Psoas muscle (tissue), 8 donors: ENCODE results near the gene NSUN2. TPM values are rescaled to one million over a fixed set of nuclear protein-coding genes. Genes with fewer than 3 reads are reported as not detected.
A peak's percentile ranks its signal among the peaks of the same experiment; 100 is the strongest.

Experiments used
- ATAC-seq, 4 donors: fragments of 200-7000 bp; cut with Tn5 transposase; one replicate each; pipeline ENCODE4 v1.9.1; 2020; ENCODE audit warnings: moderate library complexity in 3 of 4, mild to moderate bottlenecking in 2 of 4
- DNase-seq, 2 donors: peaks; one replicate each; pipeline ENCODE4 v3.0.0-alpha.2; 2020
- H3K27ac ChIP-seq: fragments of 200-600 bp; one replicate; pipeline ENCODE4 v1.8.0; 2022
- H3K27me3 ChIP-seq, 3 donors: fragments of 200-600 bp in 1 of 3; one replicate each; pipeline versions ENCODE4 v1.6.1 to v1.8.0; 2013 to 2022; ENCODE audit warnings: low read length in 2 of 3, mild to moderate bottlenecking in 2 of 3, moderate library complexity in 1 of 3; ENCODE audit not compliant: insufficient read depth in 3 of 3
- H3K36me3 ChIP-seq, 2 donors: fragments of 200-600 bp in 1 of 2; one replicate each; pipeline versions ENCODE4 v1.6.1 to v1.8.0; 2013 to 2022; ENCODE audit warnings: low read depth in 1 of 2, mild to moderate bottlenecking in 1 of 2, moderate library complexity in 1 of 2; ENCODE audit not compliant: insufficient read depth in 1 of 2
- H3K4me1 ChIP-seq: fragments of 200-600 bp; one replicate; pipeline ENCODE4 v1.8.0; 2022
- H3K4me3 ChIP-seq: fragments of 200-600 bp; one replicate; pipeline ENCODE4 v1.8.0; 2022; ENCODE audit warnings: mild to moderate bottlenecking
- H3K9me3 ChIP-seq: fragments of 200-600 bp; one replicate; pipeline ENCODE4 v1.8.0; 2022
- CTCF ChIP-seq: fragments of 200-600 bp; IDR thresholded peaks from one replicate; pipeline ENCODE4 v1.8.0; 2022; ENCODE audit warnings: antibody characterized with exemption
- WGBS, 3 donors: extraction: QIAGEN DNeasy Blood & Tissue Kit; methylation state at CpG; one replicate each; pipeline versions ENCODE4 v1.1.6 to v1.1.7; 2013; 5-methylcytosine and 5-hydroxymethylcytosine counted together
- intact Hi-C, 2 donors: fragments of 100-400 bp; cut with DNase I; formaldehyde crosslinking; loops; one replicate each; pipeline versions ENCODE4 v1.11.0 to v1.14.2; 2022
- polyA plus RNA-seq, 3 donors: library from polyadenylated mRNA; stranded (reverse); fragments of 200-250 nt; gene quantifications; one replicate each; pipeline ENCODE4 v1.2.3, GENCODE V29; 2013
- total RNA-seq, 4 donors: library from RNA; stranded (reverse); fragmentation: NEBNext Ultra II Directional in 2 of 4; extraction: Animal tissue kit (Norgen Biotek cat#: 25700) in 2 of 4; gene quantifications; one replicate each; pipeline versions ENCODE4 v1.2.1 to v1.2.4, GENCODE V29; 2021 to 2023
- donor health status: healthy with polysubstance abuse.
- donor health status: DM: no; HTN: no; CAD: no; lungs with moderate emphysema.
- donor health status: Bipolar disorder and iron deficiency.
- donor health status: healthy.
- donor health status: DM: yes; HTN: yes; CAD: no.
- donor health status: DM: no; HTN: no; CAD: no.
- donor health status: DM: no; HTN: no; CAD: no.
- donor health status: DM: yes; HTN: yes; CAD: no.

Gene NSUN2
- total and polyA plus RNA-seq, 7 donors, result 30.6 to 80.9 (median 53.6) TPM

DNA sequence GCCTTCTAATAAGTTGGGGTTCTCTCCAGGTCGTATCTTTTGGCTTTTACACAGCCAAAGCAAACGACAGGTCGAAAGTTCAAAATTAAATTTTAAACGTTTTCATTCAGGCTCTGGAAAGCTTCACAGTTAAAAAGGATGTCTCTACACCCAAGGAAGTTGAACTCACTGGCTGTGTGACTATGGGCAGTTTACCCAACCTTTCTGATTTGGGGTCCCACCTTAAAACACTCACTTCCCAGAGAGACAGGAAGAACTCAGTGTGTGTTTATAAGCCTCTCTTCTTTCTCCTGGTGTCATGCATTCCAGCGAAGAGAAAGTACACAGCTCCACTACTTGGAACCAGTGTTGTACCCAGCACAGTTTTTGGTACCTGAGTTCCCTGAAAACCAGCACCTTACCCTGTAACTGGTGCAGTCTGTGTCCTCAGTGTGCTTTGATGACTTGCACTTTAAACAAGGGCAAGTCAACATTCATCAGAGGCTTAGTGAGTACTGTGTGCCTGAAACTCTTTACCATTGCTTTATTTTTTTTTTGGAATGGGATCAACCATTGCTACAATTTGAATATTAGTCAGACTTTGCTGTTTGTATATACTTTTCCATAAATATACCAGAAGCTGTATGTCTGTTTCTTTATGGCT is 2.1 kb upstream of the NSUN2 start:
- no peak for TF ChIP-seq CTCF
- 67 to 78% (median 78%) methylated on average over 5 of the region's 5 CpGs for WGBS, 3 donors
- DNase-seq (no peak), ATAC-seq (no peak)
- intact Hi-C loops, result loop anchor here (5.0 to 10.0 kb wide), 4 partner anchors 67 to 200 kb away; partner anchors contain the start of gene TENT4A (in 1 of the 2)
- Histone ChIP-seq H3K4me1 (peaks cover 17% of the 10 kb centered on the region), H3K4me3 (no peak overlapping the region), H3K27me3 (no peaks in the 10 kb centered on the region), H3K27ac (no peak overlapping the region), H3K36me3 (peaks cover 0 to 21% of the 10 kb centered on the region in 2 donors), H3K9me3 (no peaks in the 10 kb centered on the region)

- DNase-seq, result no peak
- Histone ChIP-seq H3K27me3 (no peaks in the 10 kb centered on the region), H3K9me3 (no peaks in the 10 kb centered on the region), H3K4me3 (peak overlapping the region; percentile 79), H3K27ac (no peak overlapping the region), H3K36me3 (peaks cover 3 to 27% of the 10 kb centered on the region in 2 donors), H3K4me1 (peaks cover 17% of the 10 kb centered on the region)
- no peak for TF ChIP-seq CTCF
- no peak for ATAC-seq
- 19 to 30% (median 23%) methylated on average over 6 of the region's 6 CpGs for WGBS, 3 donors
- intact Hi-C loops, result loop anchor here (5.0 to 10.0 kb wide), 3 partner anchors 78 to 200 kb away; partner anchors contain the start of gene TENT4A (in 1 of the 2)
These were observed 1.5 kb upstream of the NSUN2 start for GRCh38 chr5:6634306-6634705.

GRCh38 chr5:6633469-6634245 is 813 bp upstream of the NSUN2 start:
- intact Hi-C loops, result loop anchor here (2.0 to 10.0 kb wide), 5 partner anchors 79 to 201 kb away; partner anchors contain the start of gene TENT4A (in 2 of the 2)
- H3K9me3 ChIP-seq, result no peaks in the 10 kb centered on the region
- peak overlapping the region; percentile 98 for H3K27ac ChIP-seq
- 1% methylated on average over 47 to 75 of the region's 75 CpGs for WGBS, 3 donors
- ATAC-seq (peak; percentile 69 to 77 (median 72)), DNase-seq (no peak)
- H3K27me3 ChIP-seq, result no peaks in the 10 kb centered on the region
- H3K4me1 ChIP-seq, result peaks cover 17% of the 10 kb centered on the region
- H3K4me3 ChIP-seq, result peak overlapping the region; percentile 79
- no peak for TF ChIP-seq CTCF
- peaks cover 3 to 33% of the 10 kb centered on the region in 2 donors for H3K36me3 ChIP-seq

GRCh38 chr5:6632324-6632887 is 438 bp downstream of the NSUN2 start:
- H3K4me3 ChIP-seq, result peak overlapping the region; percentile 79
- H3K36me3 ChIP-seq, result peaks cover 3 to 46% of the 10 kb centered on the region in 2 donors
- no peak for TF ChIP-seq CTCF
- peaks cover 17% of the 10 kb centered on the region for H3K4me1 ChIP-seq
- WGBS, 3 donors, result 0 to 1% (median 1%) methylated on average over 28 to 33 of the region's 33 CpGs
- intact Hi-C loops, result loop anchor here (2.0 to 10.0 kb wide), 5 partner anchors 80 to 202 kb away; partner anchors contain the start of gene TENT4A (in 2 of the 2)
- H3K27me3 ChIP-seq, result no peaks in the 10 kb centered on the region
- H3K9me3 ChIP-seq, result no peaks in the 10 kb centered on the region
- ATAC-seq (peak; percentile 24 to 53 (median 40)), DNase-seq (no peak)
- peak overlapping the region; percentile 98 for H3K27ac ChIP-seq
